Retinal pigment epithelial cell (primary cell): ENCODE results near the gene SLC7A1.

Source experiments
- DNase-seq: peaks from one replicate; pipeline ENCODE4 v3.0.0-alpha.2; 2010; ENCODE audit warnings: low read depth
- H3K4me3 ChIP-seq: 2 replicates; pipeline ENCODE4 v1.5.1; 2011; ENCODE audit warnings: mild to moderate bottlenecking, low read length, control low read depth, moderate library complexity
- CTCF ChIP-seq: conservative IDR thresholded peaks from 2 replicates; pipeline ENCODE4 v1.5.1; 2011; ENCODE audit warnings: low read depth, low read length, control low read depth, inconsistent platforms

The SLC7A1 gene

GRCh38 chr13:29519921-29520320 lies 75.6 kb downstream of the SLC7A1 start:
- DNase-seq = no peak
- no peak overlapping the region for H3K4me3 ChIP-seq
- no peak for TF ChIP-seq CTCF

GRCh38 chr13:29516880-29517279 lies 78.6 kb downstream of the SLC7A1 start:
- H3K4me3 ChIP-seq = no peak overlapping the region
- TF ChIP-seq CTCF = no peak
- no peak for DNase-seq

- no peak for TF ChIP-seq CTCF
- H3K4me3 ChIP-seq = no peak overlapping the region
- no peak for DNase-seq
Observed at GRCh38 chr13:29516012-29516411, 79.5 kb downstream of the SLC7A1 start.

GRCh38 chr13:29515372-29515771 lies 80.1 kb downstream of the SLC7A1 start:
- no peak for TF ChIP-seq CTCF
- DNase-seq = no peak
- no peak overlapping the region for H3K4me3 ChIP-seq

GRCh38 chr13:29514720-29515310 lies 80.7 kb downstream of the SLC7A1 start:
- no peak for DNase-seq
- no peak for TF ChIP-seq CTCF
- no peak overlapping the region for H3K4me3 ChIP-seq

- no peak for DNase-seq
- no peak for TF ChIP-seq CTCF
- H3K4me3 ChIP-seq = no peak overlapping the region
Observed at GRCh38 chr13:29513981-29514719, 81.3 kb downstream of the SLC7A1 start.
